Fibroblast of lung (primary cell): ENCODE results near the gene MUTYH. TPM values are rescaled to one million over a fixed set of nuclear protein-coding genes. Genes with fewer than 3 reads are reported as not detected.

ENCODE experiments used
- DNase-seq, 2 donors: peaks; one replicate each; pipeline versions ENCODE4 v3.0.0 to v3.0.0-alpha.2; 2010; ENCODE audit warnings: low read depth in 2 of 2
- H2AFZ ChIP-seq: 2 replicates; pipeline ENCODE4 v1.5.1; 2012; ENCODE audit warnings: low read length, control low read depth, inconsistent platforms
- H3K27ac ChIP-seq: 2 replicates; pipeline ENCODE4 v1.5.1; 2011; ENCODE audit warnings: low read length, control low read depth; ENCODE audit not compliant: insufficient read depth
- H3K27me3 ChIP-seq: 2 replicates; pipeline ENCODE4 v1.5.1; 2011; ENCODE audit warnings: mild to moderate bottlenecking, low read length; ENCODE audit not compliant: control insufficient read depth, insufficient read depth
- H3K36me3 ChIP-seq: 2 replicates; pipeline ENCODE4 v1.5.1; 2011; ENCODE audit warnings: low read length; ENCODE audit not compliant: control insufficient read depth, insufficient read depth
- H3K4me1 ChIP-seq: 2 replicates; pipeline ENCODE4 v1.5.1; 2011; ENCODE audit warnings: low read length; ENCODE audit not compliant: control insufficient read depth, insufficient read depth; ENCODE audit errors: extremely low read depth
- H3K4me2 ChIP-seq: 2 replicates; pipeline ENCODE4 v1.5.1; 2011; ENCODE audit warnings: low read length, control low read depth; ENCODE audit not compliant: insufficient read depth; ENCODE audit errors: extremely low read depth
- H3K4me3 ChIP-seq, 4 experiments: fragments of 200-600 bp in 1 of 4; sonication (generic) in 1 of 4; replicated peaks in 1 of 4; 2 replicates each; pipeline ENCODE4 v1.5.1; 2011 to 2016; ENCODE audit warnings: low read length in 4 of 4, low read depth in 3 of 4, mild to moderate bottlenecking in 3 of 4, control low read depth in 2 of 4, inconsistent platforms in 1 of 4, mixed read lengths in 1 of 4; ENCODE audit not compliant: insufficient read depth in 1 of 4; ENCODE audit errors: control extremely low read depth in 1 of 4
- H3K79me2 ChIP-seq: 2 replicates; pipeline ENCODE4 v1.5.1; 2012; ENCODE audit warnings: mild to moderate bottlenecking, low read length, inconsistent platforms; ENCODE audit not compliant: control insufficient read depth, insufficient read depth
- H3K9ac ChIP-seq: 2 replicates; pipeline ENCODE4 v1.5.1; 2011; ENCODE audit warnings: mild to moderate bottlenecking, low read length, control low read depth; ENCODE audit not compliant: insufficient read depth
- H3K9me3 ChIP-seq: 2 replicates; pipeline ENCODE4 v1.5.1; 2012; ENCODE audit warnings: low read depth, low read length; ENCODE audit not compliant: control insufficient read depth, insufficient read depth
- H4K20me1 ChIP-seq: 2 replicates; pipeline ENCODE4 v1.5.1; 2011; ENCODE audit warnings: low read length; ENCODE audit not compliant: control insufficient read depth, insufficient read depth; ENCODE audit errors: extremely low read depth
- CTCF ChIP-seq, 2 donors: IDR thresholded peaks in 1 of 2; conservative IDR thresholded peaks in 1 of 2; 1 replicate in 1 of 2; 2 replicates in 1 of 2; pipeline ENCODE4 v1.5.1; 2011 to 2012; ENCODE audit warnings: low read length in 2 of 2, control low read depth in 1 of 2, inconsistent platforms in 1 of 2, low read depth in 1 of 2, mild to moderate bottlenecking in 1 of 2
- EZH2 ChIP-seq: IDR thresholded peaks from 2 replicates; pipeline ENCODE4 v1.5.1; 2012; ENCODE audit warnings: low read length, control low read depth, mild to moderate bottlenecking; ENCODE audit errors: missing control alignments
- polyA plus RNA-seq, 2 donors: library from polyadenylated mRNA; depleted of rRNA in 1 of 2; stranded (reverse) in 1 of 2; unstranded in 1 of 2; fragments of >200 nt; gene quantifications; 2 replicates each; pipeline ENCODE4 v1.2.1, GENCODE V29; 2011 to 2012; ENCODE audit warnings: missing spikeins in 1 of 2
- total RNA-seq: library from RNA; depleted of rRNA; stranded (reverse); fragments of >200 nt; gene quantifications from 2 replicates; pipeline ENCODE4 v1.2.1, GENCODE V29; 2014

MUTYH gene
- total and polyA plus RNA-seq, 2 donors (not counting 1 experiment from before 2014, with no cell fraction given), result 3.8 to 15.7 TPM

GRCh38 chr1:45305231-45305630 is 35.0 kb downstream of the MUTYH start:
- no peak overlapping the region for H3K27ac ChIP-seq
- no peaks in the 10 kb centered on the region for H3K27me3 ChIP-seq
- H3K9ac ChIP-seq, result no peak overlapping the region
- no peaks in the 10 kb centered on the region for H3K9me3 ChIP-seq
- H4K20me1 ChIP-seq, result no peaks in the 10 kb centered on the region
- no peaks in the 10 kb centered on the region for H3K79me2 ChIP-seq
- DNase-seq, result no peak
- peaks cover 4% of the 10 kb centered on the region for H3K4me1 ChIP-seq
- H3K4me3 ChIP-seq, result no peak overlapping the region
- no peak overlapping the region for H2AFZ ChIP-seq
- TF ChIP-seq CTCF (conservative IDR thresholded peaks at IDR 0.05 in 1 of 2, IDR thresholded peaks at IDR 0.05 in 1 of 2; ENCODE audit: low read depth in 1 of 2, low read length in 2 of 2) (no peak), EZH2 (no peak)
- no peak overlapping the region for H3K4me2 ChIP-seq
- no peaks in the 10 kb centered on the region for H3K36me3 ChIP-seq

- Histone ChIP-seq H3K4me2 (peak overlapping the region; percentile 96), H3K79me2 (no peaks in the 10 kb centered on the region), H3K9me3 (no peaks in the 10 kb centered on the region), H2AFZ (peak overlapping the region; percentile 98), H3K36me3 (no peaks in the 10 kb centered on the region), H3K9ac (peak overlapping the region; percentile 83), H3K4me1 (peaks cover 4% of the 10 kb centered on the region), H3K4me3 (peak overlapping the region; percentile 63 to 70 (median 68)), H4K20me1 (no peaks in the 10 kb centered on the region), H3K27me3 (no peaks in the 10 kb centered on the region), H3K27ac (peak overlapping the region; percentile 85)
- TF ChIP-seq EZH2 (no peak), CTCF (conservative IDR thresholded peaks at IDR 0.05 in 1 of 2, IDR thresholded peaks at IDR 0.05 in 1 of 2; ENCODE audit: low read depth in 1 of 2, low read length in 2 of 2) (no peak)
- peak; percentile 10 to 23 for DNase-seq
These were observed 35.7 kb downstream of the MUTYH start for GRCh38 chr1:45304311-45305081.

- Histone ChIP-seq H3K27ac (peak overlapping the region; percentile 85), H3K4me1 (peaks cover 4% of the 10 kb centered on the region), H3K4me3 (peak overlapping the region; percentile 68 to 72 (median 70)), H3K79me2 (no peaks in the 10 kb centered on the region), H3K36me3 (no peaks in the 10 kb centered on the region), H3K9ac (peak overlapping the region; percentile 83), H3K27me3 (no peaks in the 10 kb centered on the region), H2AFZ (peak overlapping the region; percentile 98), H3K9me3 (no peaks in the 10 kb centered on the region), H3K4me2 (peak overlapping the region; percentile 96), H4K20me1 (no peaks in the 10 kb centered on the region)
- DNase-seq, result peak; percentile 97
- TF ChIP-seq EZH2 (no peak), CTCF (conservative IDR thresholded peaks at IDR 0.05 in 1 of 2, IDR thresholded peaks at IDR 0.05 in 1 of 2; ENCODE audit: low read depth in 1 of 2, low read length in 2 of 2) (peak; percentile 48 to 58)
These were observed 36.5 kb downstream of the MUTYH start for GRCh38 chr1:45303520-45304310.
